Trophoblast cell (in vitro differentiated cells and primary cell): Measurements from ENCODE around the gene BBOX1.
"Not testable (repeated sequence)": the region's sequence is repeated elsewhere in the genome, so short reads cannot be mapped to it uniquely, and the experiment has no call there.

Experiments
- DNase-seq, 2 donors: peaks; one replicate each; pipeline ENCODE4 v3.0.0-alpha.2; 2016
- H2AFZ ChIP-seq: 2 replicates; pipeline ENCODE4 v1.6.1; 2013; ENCODE audit warnings: low read length, moderate library complexity, mild to moderate bottlenecking; ENCODE audit not compliant: insufficient read depth, poor library complexity
- H2AK5ac ChIP-seq: 2 replicates; pipeline ENCODE4 v1.6.1; 2013; ENCODE audit warnings: mild to moderate bottlenecking, low read length
- H2BK120ac ChIP-seq: 2 replicates; pipeline ENCODE4 v1.6.1; 2013; ENCODE audit warnings: low read length, mild to moderate bottlenecking, moderate library complexity; ENCODE audit not compliant: insufficient read depth, poor library complexity
- H2BK12ac ChIP-seq: 2 replicates; pipeline ENCODE4 v1.6.1; 2013; ENCODE audit warnings: mild to moderate bottlenecking, low read length, moderate library complexity
- H2BK5ac ChIP-seq: 2 replicates; pipeline ENCODE4 v1.6.1; 2013; ENCODE audit warnings: low read length, low read depth, moderate library complexity, mild to moderate bottlenecking; ENCODE audit not compliant: poor library complexity
- H3K14ac ChIP-seq: 2 replicates; pipeline ENCODE4 v1.6.1; 2013; ENCODE audit warnings: mild to moderate bottlenecking, low read length
- H3K18ac ChIP-seq: 2 replicates; pipeline ENCODE4 v1.6.1; 2013; ENCODE audit warnings: mild to moderate bottlenecking, low read length
- H3K23ac ChIP-seq: 2 replicates; pipeline ENCODE4 v1.6.1; 2013; ENCODE audit warnings: low read length
- H3K27ac ChIP-seq: 2 replicates; pipeline ENCODE4 v1.5.1; 2013; ENCODE audit warnings: low read depth, mild to moderate bottlenecking, inconsistent platforms, low read length, moderate library complexity
- H3K27me3 ChIP-seq: 2 replicates; pipeline ENCODE4 v1.6.1; 2013; ENCODE audit warnings: inconsistent platforms, mild to moderate bottlenecking, low read length, moderate library complexity; ENCODE audit not compliant: insufficient read depth
- H3K36me3 ChIP-seq, 2 experiments: 1 replicate in 1 of 2; 2 replicates in 1 of 2; pipeline ENCODE4 v1.6.1; 2013; ENCODE audit warnings: low read length in 2 of 2, mild to moderate bottlenecking in 2 of 2, moderate library complexity in 1 of 2; ENCODE audit not compliant: insufficient read depth in 2 of 2, control insufficient read depth in 1 of 2
- H3K4ac ChIP-seq: 2 replicates; pipeline ENCODE4 v1.6.1; 2013; ENCODE audit warnings: low read depth, mild to moderate bottlenecking, low read length, moderate library complexity
- H3K4me1 ChIP-seq, 2 experiments: 1 replicate in 1 of 2; 2 replicates in 1 of 2; pipeline ENCODE4 v1.6.1; 2013; ENCODE audit warnings: low read length in 2 of 2, mild to moderate bottlenecking in 2 of 2, moderate library complexity in 1 of 2; ENCODE audit not compliant: insufficient read depth in 2 of 2, control insufficient read depth in 1 of 2
- H3K4me2 ChIP-seq: 2 replicates; pipeline ENCODE4 v1.6.1; 2013; ENCODE audit warnings: inconsistent platforms, mild to moderate bottlenecking, low read length, moderate library complexity
- H3K4me3 ChIP-seq: 2 replicates; pipeline ENCODE4 v1.5.1; 2013; ENCODE audit warnings: mild to moderate bottlenecking, low read depth, low read length, inconsistent platforms
- H3K79me1 ChIP-seq: one replicate; pipeline ENCODE4 v1.6.1; 2013; ENCODE audit warnings: low read length
- H3K79me2 ChIP-seq: 2 replicates; pipeline ENCODE4 v1.6.1; 2013; ENCODE audit warnings: low read length, mild to moderate bottlenecking; ENCODE audit not compliant: control insufficient read depth, insufficient read depth, poor library complexity
- H3K9ac ChIP-seq: 2 replicates; pipeline ENCODE4 v1.6.1; 2013; ENCODE audit warnings: mild to moderate bottlenecking, low read length
- H3K9me3 ChIP-seq: 2 replicates; pipeline ENCODE4 v1.6.1; 2013; ENCODE audit warnings: low read depth, mild to moderate bottlenecking, control low read depth, inconsistent platforms, low read length; ENCODE audit not compliant: insufficient read depth
- H4K12ac ChIP-seq: 2 replicates; pipeline ENCODE4 v1.6.1; 2013; ENCODE audit warnings: low read depth, mild to moderate bottlenecking, low read length, moderate library complexity
- H4K8ac ChIP-seq: 2 replicates; pipeline ENCODE4 v1.6.1; 2013; ENCODE audit warnings: low read depth, mild to moderate bottlenecking, low read length, moderate library complexity
- H4K91ac ChIP-seq: one replicate; pipeline ENCODE4 v1.6.1; 2013; ENCODE audit warnings: low read depth, mild to moderate bottlenecking, low read length, moderate library complexity
- WGBS: extraction: QIAGEN DNeasy Blood & Tissue Kit; methylation state at CpG from one replicate; pipeline ENCODE4 v1.1.7; 2013; ENCODE audit warnings: missing lambda C conversion rate; ENCODE audit not compliant: insufficient read length, insufficient coverage; ENCODE audit errors: extremely low coverage; 5-methylcytosine and 5-hydroxymethylcytosine counted together

The BBOX1 gene

DNA sequence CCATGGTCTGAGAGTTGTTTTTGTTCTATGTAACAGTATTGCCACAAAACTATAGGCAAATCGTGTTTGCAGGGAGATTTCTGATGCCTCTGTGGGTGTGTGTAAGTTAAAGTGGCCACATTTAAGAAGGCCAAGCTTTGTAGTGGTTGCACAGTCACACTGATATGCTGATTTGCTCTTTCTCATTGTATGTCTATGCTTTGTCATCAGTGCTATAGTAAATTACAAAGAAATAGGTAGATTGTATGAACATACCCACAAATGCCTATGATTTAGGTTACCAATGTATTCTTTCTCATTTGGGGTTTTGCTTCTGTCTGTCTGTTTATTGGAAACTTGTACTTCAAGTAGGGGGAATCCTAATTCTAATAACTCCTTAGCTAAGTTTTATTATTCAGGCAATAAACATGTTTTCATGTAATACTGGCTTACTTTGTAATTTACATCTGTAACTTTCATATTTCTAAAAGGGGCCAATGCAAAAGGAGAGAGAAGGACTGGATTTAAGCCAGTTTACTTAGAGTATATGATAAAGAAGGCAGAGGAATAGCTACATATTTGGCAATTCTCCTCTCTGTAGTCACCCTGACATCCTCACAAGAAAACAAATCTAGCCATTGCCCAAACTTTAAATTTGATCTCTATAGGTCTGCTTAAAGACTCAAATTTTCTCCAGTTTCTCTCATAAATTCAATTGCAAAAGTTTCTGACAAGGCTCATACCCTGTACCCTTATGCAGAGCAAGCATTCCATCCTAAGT lies 44.7 kb upstream of the BBOX1 start:
- H2BK5ac ChIP-seq = no peak overlapping the region
- no peak overlapping the region for H3K27ac ChIP-seq
- H2AK5ac ChIP-seq = no peak overlapping the region
- no peaks in the 10 kb centered on the region for H3K27me3 ChIP-seq
- H2AFZ ChIP-seq = no peak overlapping the region
- peaks cover 0 to 3% of the 10 kb centered on the region in 2 experiments for H3K4me1 ChIP-seq
- no peak overlapping the region for H4K12ac ChIP-seq
- no peak overlapping the region for H3K4me3 ChIP-seq
- H3K14ac ChIP-seq = no peak overlapping the region
- no peak overlapping the region for H2BK120ac ChIP-seq
- WGBS = no CpG with 5 or more reads among the region's 1 CpG
- DNase-seq = no peak
- H3K36me3 ChIP-seq = no peaks in the 10 kb centered on the region
- no peak overlapping the region for H3K23ac ChIP-seq
- H4K8ac ChIP-seq = no peak overlapping the region
- H3K9me3 ChIP-seq = peaks cover 2% of the 10 kb centered on the region
- H3K4me2 ChIP-seq = no peak overlapping the region
- H4K91ac ChIP-seq = no peak overlapping the region
- H3K79me2 ChIP-seq = no peaks in the 10 kb centered on the region
- H3K4ac ChIP-seq = no peak overlapping the region
- H3K9ac ChIP-seq = no peak overlapping the region
- no peak overlapping the region for H2BK12ac ChIP-seq
- no peaks in the 10 kb centered on the region for H3K79me1 ChIP-seq
- H3K18ac ChIP-seq = no peak overlapping the region

DNA sequence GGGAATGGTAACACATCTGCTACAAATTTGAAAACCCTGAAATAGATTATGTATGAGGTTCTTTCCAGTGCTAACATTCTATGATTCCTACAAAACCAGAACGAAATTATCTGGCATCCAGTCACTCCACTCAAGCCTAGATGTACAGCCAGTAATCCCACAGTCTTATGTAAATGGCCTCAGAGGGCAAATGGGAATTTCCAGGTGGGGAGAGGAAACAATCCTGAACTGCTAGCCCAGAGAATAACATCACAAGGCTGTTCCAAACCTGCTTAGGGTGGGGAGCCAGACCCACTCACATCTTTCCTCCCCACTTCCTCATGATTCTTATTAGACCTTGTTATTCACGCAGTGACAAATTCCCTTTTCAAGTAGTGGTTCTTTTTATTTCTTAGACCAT lies 43.2 kb upstream of the BBOX1 start:
- Histone ChIP-seq H3K27ac (no peak overlapping the region), H2AK5ac (no peak overlapping the region), H3K9me3 (peaks cover 2% of the 10 kb centered on the region), H2AFZ (no peak overlapping the region), H4K91ac (no peak overlapping the region), H3K79me1 (no peaks in the 10 kb centered on the region), H3K27me3 (no peaks in the 10 kb centered on the region), H2BK5ac (no peak overlapping the region), H3K4me1 (peaks cover 0 to 3% of the 10 kb centered on the region in 2 experiments), H4K12ac (no peak overlapping the region), H3K9ac (no peak overlapping the region), H3K14ac (no peak overlapping the region), H3K4ac (no peak overlapping the region), H3K23ac (no peak overlapping the region), H3K18ac (no peak overlapping the region), H2BK12ac (no peak overlapping the region), H2BK120ac (no peak overlapping the region), H4K8ac (no peak overlapping the region), H3K4me2 (no peak overlapping the region), H3K79me2 (no peaks in the 10 kb centered on the region), H3K36me3 (no peaks in the 10 kb centered on the region), H3K4me3 (no peak overlapping the region)
- no peak for DNase-seq
- whole genome bisulfite sequencing = no CpG with 5 or more reads among the region's 2 CpGs

DNA sequence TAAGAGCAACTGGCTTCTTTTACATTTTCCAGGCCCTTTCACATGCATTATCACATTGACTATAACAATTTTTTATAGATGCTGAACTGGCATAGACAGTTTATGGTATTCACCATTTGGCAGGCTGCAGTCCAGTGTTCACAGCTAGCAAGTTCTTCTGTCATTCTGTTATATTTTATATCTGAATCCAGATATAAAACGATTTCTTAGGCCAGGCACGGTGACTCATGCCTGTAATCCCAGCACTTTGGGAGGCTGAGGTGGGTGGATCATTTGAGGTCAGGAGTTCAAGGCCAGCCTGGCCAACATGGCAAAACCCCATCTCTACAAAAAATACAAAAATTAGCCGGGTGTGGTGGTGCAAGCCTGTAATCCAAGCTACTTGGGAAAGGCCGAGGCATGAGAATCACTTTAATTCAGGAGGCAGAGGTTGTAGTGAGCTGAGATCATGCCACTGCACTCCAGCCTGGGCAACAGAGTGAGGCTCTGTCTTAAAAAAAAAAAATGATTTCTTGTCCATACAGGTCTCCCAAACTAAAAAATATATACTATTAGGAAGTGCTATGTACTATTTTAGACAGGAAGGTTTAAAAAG lies 39.4 kb upstream of the BBOX1 start:
- not testable (repeated sequence) for DNase-seq, H4K8ac ChIP-seq, H4K12ac ChIP-seq, H3K79me1 ChIP-seq, H3K9me3 ChIP-seq, H3K14ac ChIP-seq, H3K79me2 ChIP-seq, H3K4me2 ChIP-seq, H3K27ac ChIP-seq, H3K23ac ChIP-seq, H2AFZ ChIP-seq, H4K91ac ChIP-seq, H2BK120ac ChIP-seq, H3K18ac ChIP-seq, H2AK5ac ChIP-seq, H3K4me3 ChIP-seq, H3K4ac ChIP-seq, H2BK5ac ChIP-seq, H3K27me3 ChIP-seq, H3K9ac ChIP-seq, H3K36me3 ChIP-seq, H3K4me1 ChIP-seq, H2BK12ac ChIP-seq
- no CpG with 5 or more reads among the region's 4 CpGs for WGBS

DNA sequence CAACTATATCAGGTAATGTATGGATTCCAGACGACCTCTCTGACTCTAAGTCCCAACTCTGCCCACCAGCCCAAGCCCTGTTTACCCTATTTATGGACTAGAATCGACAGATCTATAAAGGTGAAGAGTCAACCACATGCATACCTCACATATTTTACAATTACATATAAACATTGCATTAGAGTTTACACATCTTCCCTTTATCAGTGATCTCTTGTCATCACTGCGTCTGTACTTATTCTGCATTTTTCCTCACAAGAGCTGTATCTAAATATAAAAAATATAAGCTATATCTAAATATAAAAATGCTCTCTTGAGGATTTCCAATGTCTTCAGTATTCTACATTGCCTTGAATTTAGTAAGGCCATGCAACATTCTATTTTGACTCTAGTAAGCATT lies 38.2 kb upstream of the BBOX1 start:
- H3K4me2 ChIP-seq = no peak overlapping the region
- no peak overlapping the region for H3K9ac ChIP-seq
- no peak overlapping the region for H3K27ac ChIP-seq
- H2BK5ac ChIP-seq = no peak overlapping the region
- no peak overlapping the region for H2BK12ac ChIP-seq
- no peak overlapping the region for H3K14ac ChIP-seq
- H4K12ac ChIP-seq = no peak overlapping the region
- no peaks in the 10 kb centered on the region for H3K4me1 ChIP-seq
- no peaks in the 10 kb centered on the region for H3K79me1 ChIP-seq
- no peak overlapping the region for H4K8ac ChIP-seq
- H3K36me3 ChIP-seq = no peaks in the 10 kb centered on the region
- no CpG with 5 or more reads among the region's 3 CpGs for WGBS
- no peak overlapping the region for H3K4me3 ChIP-seq
- no peak overlapping the region for H3K18ac ChIP-seq
- no peak overlapping the region for H3K4ac ChIP-seq
- no peaks in the 10 kb centered on the region for H3K9me3 ChIP-seq
- H2AFZ ChIP-seq = no peak overlapping the region
- DNase-seq = no peak
- no peak overlapping the region for H4K91ac ChIP-seq
- no peak overlapping the region for H2BK120ac ChIP-seq
- no peaks in the 10 kb centered on the region for H3K27me3 ChIP-seq
- H3K23ac ChIP-seq = no peak overlapping the region
- no peaks in the 10 kb centered on the region for H3K79me2 ChIP-seq
- no peak overlapping the region for H2AK5ac ChIP-seq
